Measurements from ENCODE around the gene SDHA. TPM values are rescaled to one million over a fixed set of nuclear protein-coding genes. Genes with fewer than 3 reads are reported as not detected.

The SDHA gene
- total RNA-seq, 1 donor from 2014 or later: 757 TPM

DNA sequence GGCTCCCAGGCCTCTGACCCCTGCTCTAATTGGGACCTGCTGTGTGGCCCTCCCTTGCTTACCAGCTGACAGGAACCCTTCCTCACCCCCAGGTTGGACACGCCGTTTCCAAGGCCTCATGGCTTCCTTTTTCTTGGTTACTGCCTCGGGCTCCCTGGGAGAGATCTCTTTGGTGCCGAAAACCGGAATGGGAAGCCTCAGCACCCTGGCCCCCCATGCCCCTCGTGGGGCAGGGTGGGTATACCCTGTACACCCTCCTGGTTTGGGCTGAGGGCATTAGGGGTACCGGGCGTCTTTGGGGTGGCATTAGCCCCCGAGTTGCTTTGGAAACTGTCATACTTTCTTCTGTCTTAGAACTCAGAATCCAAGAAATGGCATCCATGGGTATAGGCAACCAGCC lies 37.0 kb upstream of the SDHA start:
- DNase-seq: no peak
- peaks cover 14% of the 10 kb centered on the region for H3K27me3 ChIP-seq (ENCODE audit: low read depth)
- H3K27ac ChIP-seq (replicated peaks): no peak overlapping the region
- H3K4me1 ChIP-seq: peaks cover 20% of the 10 kb centered on the region
- H3K36me3 ChIP-seq: no peaks in the 10 kb centered on the region
- TF ChIP-seq, protein P1, sequence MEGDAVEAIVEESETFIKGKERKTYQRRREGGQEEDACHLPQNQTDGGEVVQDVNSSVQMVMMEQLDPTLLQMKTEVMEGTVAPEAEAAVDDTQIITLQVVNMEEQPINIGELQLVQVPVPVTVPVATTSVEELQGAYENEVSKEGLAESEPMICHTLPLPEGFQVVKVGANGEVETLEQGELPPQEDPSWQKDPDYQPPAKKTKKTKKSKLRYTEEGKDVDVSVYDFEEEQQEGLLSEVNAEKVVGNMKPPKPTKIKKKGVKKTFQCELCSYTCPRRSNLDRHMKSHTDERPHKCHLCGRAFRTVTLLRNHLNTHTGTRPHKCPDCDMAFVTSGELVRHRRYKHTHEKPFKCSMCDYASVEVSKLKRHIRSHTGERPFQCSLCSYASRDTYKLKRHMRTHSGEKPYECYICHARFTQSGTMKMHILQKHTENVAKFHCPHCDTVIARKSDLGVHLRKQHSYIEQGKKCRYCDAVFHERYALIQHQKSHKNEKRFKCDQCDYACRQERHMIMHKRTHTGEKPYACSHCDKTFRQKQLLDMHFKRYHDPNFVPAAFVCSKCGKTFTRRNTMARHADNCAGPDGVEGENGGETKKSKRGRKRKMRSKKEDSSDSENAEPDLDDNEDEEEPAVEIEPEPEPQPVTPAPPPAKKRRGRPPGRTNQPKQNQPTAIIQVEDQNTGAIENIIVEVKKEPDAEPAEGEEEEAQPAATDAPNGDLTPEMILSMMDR (IDR thresholded peaks at IDR 0.05; ENCODE audit: borderline replicate concordance): no peak
- no peak overlapping the region for H3K4me3 ChIP-seq
- intact Hi-C loops (cut with micrococcal nuclease): no loop called here
- no peaks in the 10 kb centered on the region for H3K9me3 ChIP-seq (replicated peaks)

DNA sequence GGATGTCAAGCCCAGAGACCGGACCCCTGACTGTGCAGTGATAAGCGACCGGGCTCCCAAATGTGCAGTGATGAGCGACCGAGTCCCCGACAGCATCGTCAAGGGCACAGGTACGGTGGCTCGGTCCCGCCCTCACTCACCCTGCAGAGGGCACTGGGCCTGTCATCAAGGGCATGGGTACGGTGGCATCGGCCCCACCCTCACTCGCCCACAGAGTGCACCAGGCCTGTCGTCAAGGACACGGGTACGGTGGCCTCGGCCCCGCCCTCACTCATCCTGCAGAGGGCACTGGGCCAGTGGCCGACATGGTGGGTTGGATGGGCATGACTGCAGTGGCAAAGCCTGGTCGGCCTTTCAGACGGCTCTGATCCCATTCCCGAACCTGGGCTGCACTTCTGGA lies 36.6 kb upstream of the SDHA start:
- Histone ChIP-seq H3K27ac (replicated peaks) (no peak overlapping the region), H3K9me3 (replicated peaks) (no peaks in the 10 kb centered on the region), H3K36me3 (no peaks in the 10 kb centered on the region), H3K4me3 (no peak overlapping the region), H3K27me3 (ENCODE audit: low read depth) (peaks cover 16% of the 10 kb centered on the region), H3K4me1 (peaks cover 20% of the 10 kb centered on the region)
- TF ChIP-seq, protein P1 (IDR thresholded peaks at IDR 0.05; ENCODE audit: borderline replicate concordance): no peak
- no peak for DNase-seq
- intact Hi-C loops (cut with micrococcal nuclease): no loop called here

DNA sequence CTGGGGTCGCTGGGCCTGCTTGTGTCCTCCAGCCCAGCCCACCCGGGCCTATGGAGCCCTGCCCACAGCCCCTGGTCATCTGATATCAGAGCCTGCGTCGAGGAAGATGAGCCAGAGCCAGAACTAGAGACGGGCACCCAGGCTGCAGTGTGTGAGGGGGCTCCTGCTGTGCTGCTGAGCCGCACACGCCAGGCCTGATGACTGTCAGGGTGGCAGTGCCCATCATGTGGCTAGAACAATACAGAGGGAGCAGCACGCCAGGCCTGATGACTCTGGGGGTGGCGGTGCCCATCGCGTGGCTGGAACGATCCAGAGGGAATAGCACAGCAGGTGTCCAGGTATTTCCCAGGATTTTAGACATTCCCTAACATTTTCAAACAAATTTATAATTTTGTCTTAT lies 36.0 kb upstream of the SDHA start:
- intact Hi-C loops (cut with micrococcal nuclease): no loop called here
- no peak overlapping the region for H3K4me3 ChIP-seq
- no peak overlapping the region for H3K27ac ChIP-seq (replicated peaks)
- no peak for DNase-seq
- H3K27me3 ChIP-seq (ENCODE audit: low read depth): peaks cover 19% of the 10 kb centered on the region
- no peaks in the 10 kb centered on the region for H3K9me3 ChIP-seq (replicated peaks)
- TF ChIP-seq, protein P1 (IDR thresholded peaks at IDR 0.05; ENCODE audit: borderline replicate concordance): no peak
- H3K4me1 ChIP-seq: peaks cover 20% of the 10 kb centered on the region
- no peaks in the 10 kb centered on the region for H3K36me3 ChIP-seq

DNA sequence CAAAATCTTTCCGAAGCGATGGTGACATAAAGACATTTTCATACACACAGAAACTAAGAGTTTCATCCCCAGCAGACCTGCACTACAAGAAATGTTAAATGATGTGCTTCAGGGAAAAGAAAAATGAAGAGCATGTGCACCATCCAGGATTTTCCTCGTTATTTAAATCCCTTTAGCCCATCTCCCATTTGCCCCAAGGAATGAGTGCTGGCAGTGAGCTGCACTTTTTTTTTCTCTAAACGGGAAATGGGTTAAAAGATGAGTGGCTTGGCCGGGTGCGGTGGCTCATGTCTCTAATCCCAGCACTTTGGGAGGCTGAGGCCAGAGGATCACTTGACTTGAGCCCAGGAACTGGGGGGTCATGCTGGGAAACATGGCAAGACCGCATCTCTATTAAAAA lies 33.6 kb upstream of the SDHA start:
- Histone ChIP-seq H3K9me3 (replicated peaks) (no peaks in the 10 kb centered on the region), H3K36me3 (no peaks in the 10 kb centered on the region), H3K27ac (replicated peaks) (no peak overlapping the region), H3K27me3 (ENCODE audit: low read depth) (peaks cover 31% of the 10 kb centered on the region), H3K4me3 (no peak overlapping the region), H3K4me1 (peaks cover 37% of the 10 kb centered on the region)
- TF ChIP-seq, protein P1 (IDR thresholded peaks at IDR 0.05; ENCODE audit: borderline replicate concordance): no peak
- intact Hi-C loops (cut with micrococcal nuclease): no loop called here
- DNase-seq: no peak

DNA sequence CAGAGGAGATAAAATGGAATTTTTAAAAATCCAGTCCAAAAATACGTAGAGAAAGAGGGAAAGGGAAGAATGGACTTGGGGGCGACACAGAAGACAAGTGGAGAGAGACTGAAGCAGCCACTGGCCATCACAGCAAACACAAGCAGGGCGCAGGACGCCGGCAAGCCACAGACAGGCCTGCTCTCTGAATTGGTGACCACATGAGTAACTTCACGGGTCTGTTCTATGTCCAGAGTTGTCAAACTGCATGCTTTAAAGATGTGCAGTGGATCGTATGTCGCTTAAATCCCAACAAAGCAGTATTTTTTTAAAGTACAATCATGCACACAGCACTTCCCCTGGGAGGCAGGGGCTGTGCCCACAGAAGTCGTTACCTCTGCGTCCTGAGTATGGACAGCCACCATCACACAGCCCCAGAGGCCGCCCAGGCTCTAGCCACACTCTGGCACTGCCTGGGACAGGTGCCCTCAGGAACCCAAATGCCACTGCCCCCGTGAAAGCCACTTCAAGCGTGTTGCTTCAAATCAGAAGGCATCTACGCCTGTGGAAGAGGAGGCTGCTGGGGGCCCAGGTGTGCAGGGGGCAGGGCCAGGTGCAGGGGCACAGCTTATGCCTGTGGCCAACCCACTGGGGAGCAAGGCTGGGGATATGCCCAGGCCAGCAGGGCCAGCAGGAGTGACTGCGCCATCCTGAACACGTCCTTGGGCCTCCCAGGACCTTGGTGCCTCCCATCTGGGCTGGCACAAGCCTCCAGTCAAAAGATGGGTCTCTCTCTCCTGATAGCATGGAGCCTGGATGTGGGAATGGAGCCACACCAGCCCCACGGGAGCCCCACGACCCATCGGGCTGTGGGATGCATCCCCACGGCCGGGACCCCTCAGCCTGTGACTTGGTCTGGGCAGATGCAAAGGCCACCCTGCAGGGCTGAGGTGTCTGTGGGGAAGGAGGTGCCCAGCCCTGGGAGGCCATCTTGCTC lies 32.7 kb upstream of the SDHA start:
- peaks cover 43% of the 10 kb centered on the region for H3K4me1 ChIP-seq
- TF ChIP-seq, protein P1 (IDR thresholded peaks at IDR 0.05; ENCODE audit: borderline replicate concordance): no peak
- no peaks in the 10 kb centered on the region for H3K36me3 ChIP-seq
- H3K4me3 ChIP-seq: no peak overlapping the region
- no peak for DNase-seq
- H3K27me3 ChIP-seq (ENCODE audit: low read depth): peaks cover 31% of the 10 kb centered on the region
- no peaks in the 10 kb centered on the region for H3K9me3 ChIP-seq (replicated peaks)
- intact Hi-C loops (cut with micrococcal nuclease): no loop called here
- no peak overlapping the region for H3K27ac ChIP-seq (replicated peaks)

Data from left ventricle myocardium inferior (tissue), 1 donor.